Measurements from ENCODE around the gene FEM1C.

FEM1C gene

DNA sequence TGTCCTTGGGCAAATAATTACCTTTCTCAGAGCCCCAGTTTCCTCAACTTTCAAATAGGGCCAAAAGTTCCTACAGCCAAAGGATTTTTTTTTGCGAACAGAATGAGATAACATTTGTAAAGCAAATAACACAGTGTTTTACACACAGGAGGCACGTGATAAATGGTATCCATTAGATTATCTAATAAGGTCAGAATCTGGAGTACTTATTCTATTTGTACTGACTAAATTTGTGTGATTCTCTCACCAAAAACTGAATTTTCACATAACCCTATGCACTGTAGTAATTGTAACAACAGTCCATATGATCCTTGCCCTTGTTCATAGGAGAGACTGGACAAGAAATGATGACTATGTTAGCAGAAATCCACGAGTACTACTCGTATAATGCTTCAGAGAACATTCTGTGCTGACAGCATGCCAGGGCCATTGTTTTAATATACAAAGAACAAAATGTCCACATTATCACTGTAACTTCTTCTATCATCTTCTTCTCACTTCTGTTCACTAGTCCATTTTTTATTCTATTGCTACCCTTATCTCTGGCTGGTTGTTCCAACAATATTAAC is 13.9 kb upstream of the FEM1C start:
- DNase-seq (ENCODE audit: low read depth in 2 of 2) = no peak

DNA sequence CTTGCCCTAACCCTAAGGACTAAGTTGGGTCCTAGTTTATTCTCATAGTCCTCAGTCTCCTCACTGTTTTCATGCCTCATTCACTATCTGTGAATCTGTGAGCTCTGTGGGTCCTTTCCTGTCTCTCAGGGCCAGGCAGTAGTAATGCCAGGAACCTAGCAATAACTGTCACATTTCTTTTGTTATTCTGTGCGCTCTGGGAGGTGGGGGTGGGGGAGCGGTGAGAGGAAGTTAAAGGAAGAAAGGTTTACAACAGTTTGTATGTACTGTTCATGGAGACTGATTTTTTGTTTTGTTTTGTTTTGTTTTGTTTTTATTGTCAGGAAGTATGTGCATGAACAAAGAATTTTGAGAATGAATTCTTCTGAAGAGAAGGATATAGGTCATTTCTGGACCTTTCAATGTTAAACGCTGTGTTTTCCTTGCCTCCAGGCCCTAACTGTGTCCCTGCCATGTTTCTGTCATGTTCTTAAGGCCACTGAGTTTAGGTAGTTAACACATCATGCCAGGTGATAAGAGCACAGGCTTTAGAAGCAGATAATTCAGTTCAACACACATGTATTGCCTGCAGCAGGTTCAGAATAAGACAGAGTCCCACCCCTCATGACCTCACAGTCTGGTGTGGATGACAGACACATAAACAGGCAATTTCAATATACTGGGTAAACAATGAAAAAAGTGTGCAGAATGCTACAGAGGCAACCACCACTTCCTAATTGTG is 13.3 kb upstream of the FEM1C start:
- DNase-seq (ENCODE audit: low read depth in 2 of 2) = no peak

DNA sequence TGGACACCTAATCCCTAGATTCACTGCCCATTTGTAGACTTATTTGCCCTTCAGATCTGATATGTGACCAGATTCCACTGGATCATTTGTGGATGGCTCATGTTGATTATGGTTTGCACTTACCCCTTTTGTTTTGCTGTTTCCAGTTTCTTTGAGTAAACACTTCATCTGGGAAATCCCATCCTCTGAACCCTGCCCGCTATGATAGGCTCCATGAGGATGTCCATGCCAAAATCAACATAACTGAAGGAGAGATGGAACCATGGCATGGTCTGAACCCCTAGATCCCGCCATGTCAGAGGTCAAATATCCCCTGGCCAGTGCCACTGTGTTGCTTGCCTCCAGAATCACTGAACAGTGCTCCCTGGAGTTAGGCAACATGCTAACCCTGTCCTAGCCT is 11.7 kb upstream of the FEM1C start:
- no peak for DNase-seq (ENCODE audit: low read depth in 2 of 2)

DNA sequence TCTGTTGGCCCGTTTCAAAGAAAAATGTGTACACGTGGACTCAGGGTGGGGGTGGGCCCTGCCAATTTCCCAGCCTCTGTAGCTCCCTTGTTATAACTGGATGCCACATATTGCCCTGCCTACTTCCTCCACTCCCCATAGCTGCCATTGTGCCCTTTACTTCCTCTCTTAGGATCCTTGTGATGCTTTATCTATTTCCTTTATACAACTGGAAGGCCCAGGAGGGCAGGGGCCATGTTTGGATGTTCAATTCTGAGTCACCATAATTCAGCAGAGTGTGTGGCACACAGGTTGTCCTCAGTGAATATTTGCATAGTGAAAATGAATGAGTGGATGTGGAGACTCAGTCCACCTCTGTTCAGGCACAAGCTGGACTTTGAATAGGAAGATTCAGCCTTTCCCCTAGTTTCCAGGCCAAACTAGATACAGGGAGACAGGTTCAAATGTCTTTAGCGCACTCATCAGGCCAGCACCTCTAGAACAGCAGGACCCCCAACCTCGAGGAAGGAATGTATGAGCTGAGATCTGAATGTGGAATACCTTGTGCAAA is 10.6 kb upstream of the FEM1C start:
- DNase-seq (ENCODE audit: low read depth in 2 of 2) = no peak

DNA sequence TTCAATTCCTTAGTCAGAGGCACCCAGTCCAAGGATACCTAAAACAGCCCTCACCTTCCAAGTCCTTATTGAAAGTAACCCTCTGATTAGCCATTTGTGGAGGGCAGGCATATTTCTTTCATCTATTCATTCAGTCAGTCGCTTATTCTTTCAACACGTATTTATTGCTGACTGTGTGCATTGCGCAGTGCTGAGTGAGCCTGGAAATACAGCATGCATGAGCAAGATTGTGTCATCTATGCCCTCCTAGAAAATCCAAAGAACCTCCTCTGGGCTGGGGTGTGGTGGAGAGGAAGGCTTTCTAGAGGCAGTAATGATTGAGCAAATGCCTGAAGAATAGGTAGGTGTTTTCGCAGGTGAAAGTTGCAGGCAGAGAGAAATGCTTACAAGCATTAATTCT is 8.5 kb upstream of the FEM1C start:
- DNase-seq (ENCODE audit: low read depth in 2 of 2) = no peak

DNA sequence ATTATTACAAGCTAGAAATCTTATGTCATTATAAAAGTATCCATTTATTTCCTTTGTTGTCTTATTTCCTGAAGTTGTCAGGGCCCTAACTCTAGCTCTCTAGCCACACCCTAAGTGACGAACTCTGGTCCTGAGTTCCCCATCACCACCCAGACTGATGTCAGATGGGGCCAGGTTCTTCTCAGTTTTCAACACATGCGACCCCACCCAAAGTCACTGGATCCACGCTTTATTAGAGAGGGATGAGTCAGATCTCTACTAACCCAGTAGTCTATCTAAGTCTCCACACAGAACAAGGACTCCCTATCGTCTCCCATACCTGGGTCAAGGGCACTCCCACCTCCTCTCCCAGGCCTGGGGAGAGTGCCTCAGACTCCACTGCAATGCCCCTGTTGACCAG is 6.8 kb upstream of the FEM1C start:
- no peak for DNase-seq (ENCODE audit: low read depth in 2 of 2)

DNA sequence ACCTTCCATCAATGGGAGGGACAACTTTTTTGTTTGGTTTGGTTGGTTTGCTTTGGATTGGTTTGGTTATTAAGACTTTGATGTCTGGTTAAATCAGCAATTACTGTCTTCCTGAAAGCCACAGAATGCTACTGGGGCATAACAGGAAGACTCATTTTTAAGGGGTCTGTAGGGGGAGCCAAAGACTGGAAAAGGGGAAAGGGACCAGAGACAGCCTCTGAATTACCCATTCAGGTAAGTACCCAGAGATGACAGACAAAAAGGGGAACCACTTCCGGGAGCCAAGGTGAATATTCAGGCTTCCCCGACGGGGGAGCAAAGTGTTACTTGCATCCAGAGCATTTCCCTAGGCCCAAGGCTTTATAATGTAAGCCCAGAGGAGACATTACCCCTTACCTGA is 4.6 kb upstream of the FEM1C start:
- DNase-seq (ENCODE audit: low read depth in 2 of 2) = no peak

DNA sequence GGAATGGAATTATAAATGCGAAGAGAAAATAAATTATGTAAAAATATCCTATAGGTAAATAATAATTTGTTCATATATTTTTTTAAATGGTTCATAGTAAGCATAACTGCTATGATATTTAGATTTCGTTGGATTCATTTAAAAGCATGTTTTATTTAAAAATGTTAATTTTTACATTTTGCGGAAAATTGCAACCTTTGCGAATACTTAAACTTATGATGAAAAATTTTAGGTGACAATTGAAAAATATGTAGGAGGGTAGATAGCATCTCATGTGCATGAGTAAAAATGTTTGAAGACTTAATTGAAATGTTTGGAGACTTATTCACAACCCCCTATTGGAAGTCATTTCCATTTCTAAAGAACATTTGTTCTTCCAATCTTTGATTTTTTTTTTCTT is 4.1 kb upstream of the FEM1C start:
- no peak for DNase-seq (ENCODE audit: low read depth in 2 of 2)

DNA sequence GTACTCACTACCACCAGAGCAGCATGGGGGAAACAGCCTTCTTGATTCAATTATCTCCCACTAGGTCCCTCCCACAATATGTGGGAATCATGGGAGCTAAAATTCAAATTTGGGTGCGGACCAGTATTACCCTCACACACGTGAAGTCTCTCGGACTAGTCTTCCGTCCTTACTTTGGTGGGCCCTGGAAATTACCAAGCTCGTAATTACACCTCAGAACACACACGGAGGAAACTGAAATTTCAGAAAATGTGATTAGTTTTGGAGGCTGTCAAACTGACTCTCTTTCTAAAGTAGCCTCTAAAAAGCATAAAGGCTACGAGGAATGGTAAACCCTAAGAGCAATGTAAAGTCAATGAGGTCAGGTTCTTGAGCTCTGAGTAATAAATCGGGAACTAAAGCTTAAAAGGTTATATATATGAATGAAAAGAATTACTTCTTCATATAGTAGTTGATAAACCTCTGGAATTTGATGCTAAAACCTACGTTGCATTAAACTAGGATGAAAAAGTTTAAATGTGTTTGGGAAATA is 842 bp upstream of the FEM1C start:
- no peak for DNase-seq (ENCODE audit: low read depth in 2 of 2)

DNA sequence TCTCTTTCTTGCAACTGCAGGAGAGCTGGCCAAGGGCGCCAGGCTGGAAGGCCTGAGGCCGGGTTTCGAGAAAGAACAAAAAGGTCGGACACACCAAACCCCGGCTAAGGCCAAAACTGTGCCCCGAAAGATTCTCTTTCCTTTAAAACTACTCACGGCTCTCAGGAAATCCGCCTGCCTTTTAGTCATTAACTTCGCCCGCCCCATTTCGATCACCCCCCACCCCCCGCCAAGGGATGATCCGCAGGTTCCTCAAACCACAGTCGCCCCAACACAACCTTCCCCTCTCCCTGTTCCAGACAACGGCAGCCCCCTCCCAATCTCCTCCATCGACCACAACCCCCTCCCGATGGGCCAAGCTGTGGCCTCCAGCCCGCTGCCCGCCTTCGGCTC is 536 bp downstream of the FEM1C start:
- no peak for DNase-seq (ENCODE audit: low read depth in 2 of 2)

DNA sequence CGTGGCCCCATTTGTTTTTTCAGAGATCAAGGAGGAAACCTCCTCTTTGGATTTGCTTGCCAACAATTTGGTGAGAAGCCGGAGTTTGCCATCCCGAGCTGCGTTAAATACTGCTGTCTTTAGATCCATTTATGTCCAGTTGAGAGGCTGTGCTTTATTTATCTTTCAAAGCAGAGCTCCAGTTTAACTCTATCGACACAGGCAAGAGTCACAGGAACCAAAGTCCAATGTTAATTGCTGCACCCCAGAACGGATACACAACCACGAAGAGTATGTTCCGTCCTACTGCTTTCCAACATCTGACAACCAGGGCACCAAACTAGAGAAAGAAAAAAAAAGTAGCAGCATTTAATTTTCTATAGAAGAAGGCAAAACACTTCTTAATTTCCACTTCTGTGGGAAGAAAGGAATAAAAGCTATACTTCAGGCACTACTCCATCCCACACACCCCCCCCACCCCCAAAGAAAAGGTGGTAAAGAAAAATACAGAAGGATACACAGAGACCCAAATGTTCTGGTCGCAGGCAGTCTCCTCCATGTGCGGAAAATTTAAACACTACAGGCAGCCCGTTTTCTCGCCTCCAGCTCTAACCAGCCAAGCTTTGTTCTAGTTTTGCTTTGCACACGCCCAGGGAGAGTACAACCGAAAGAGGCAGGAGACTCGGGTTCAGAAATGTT is 1.1 kb downstream of the FEM1C start:
- no peak for DNase-seq (ENCODE audit: low read depth in 2 of 2)

DNA sequence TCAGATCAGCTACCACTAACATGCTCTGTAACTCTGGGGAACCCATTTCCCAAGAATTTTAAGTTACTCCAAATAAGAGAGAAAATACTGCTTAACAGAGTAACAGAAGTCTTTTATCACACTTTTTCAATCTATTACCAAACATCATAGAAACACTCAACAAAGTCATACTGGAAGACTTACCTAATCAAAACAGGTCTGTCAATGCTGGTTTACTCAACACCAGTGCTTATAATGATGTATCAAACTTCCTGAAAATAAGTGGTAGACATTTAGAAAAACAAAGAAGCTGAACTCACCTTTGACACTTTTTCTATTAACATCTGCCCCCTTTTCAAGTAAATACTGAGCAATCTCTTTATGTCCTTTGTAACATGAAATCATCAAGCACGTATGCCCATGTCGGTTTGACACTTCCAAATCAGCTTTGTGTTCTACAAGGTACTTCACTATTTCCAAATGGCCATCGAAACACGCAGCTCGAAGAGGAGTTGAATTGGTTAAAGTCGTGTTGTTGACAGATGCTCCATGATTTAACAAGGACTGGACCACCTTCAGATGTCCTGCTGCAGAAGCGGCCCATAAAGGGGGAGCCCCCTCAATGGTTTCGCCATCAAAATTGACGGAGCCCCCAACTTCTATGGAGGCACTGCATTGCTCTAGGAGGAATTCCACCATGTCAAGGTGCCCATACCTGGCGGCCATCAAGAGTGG is 1.8 kb downstream of the FEM1C start:
- DNase-seq (ENCODE audit: low read depth in 2 of 2) = no peak

DNA sequence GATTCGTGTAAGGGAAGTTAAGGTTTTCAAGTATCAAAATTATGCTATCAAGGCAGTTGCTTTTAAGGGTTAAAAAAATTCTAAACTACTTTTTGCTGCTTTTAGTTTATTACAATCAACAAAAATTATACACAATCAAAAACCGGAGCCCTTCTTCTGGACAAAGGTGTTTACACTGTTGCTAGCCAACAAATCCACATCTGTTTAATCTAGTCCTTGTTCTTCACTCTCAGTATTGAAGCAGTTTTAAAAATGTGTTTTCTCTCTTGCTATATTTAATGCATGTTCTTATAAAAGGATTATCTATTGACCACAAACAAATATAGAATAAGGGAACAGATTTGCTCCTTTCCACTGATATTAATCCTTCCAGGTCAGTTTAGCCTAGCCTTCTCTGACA is 2.5 kb downstream of the FEM1C start:
- DNase-seq (ENCODE audit: low read depth in 2 of 2) = no peak

DNA sequence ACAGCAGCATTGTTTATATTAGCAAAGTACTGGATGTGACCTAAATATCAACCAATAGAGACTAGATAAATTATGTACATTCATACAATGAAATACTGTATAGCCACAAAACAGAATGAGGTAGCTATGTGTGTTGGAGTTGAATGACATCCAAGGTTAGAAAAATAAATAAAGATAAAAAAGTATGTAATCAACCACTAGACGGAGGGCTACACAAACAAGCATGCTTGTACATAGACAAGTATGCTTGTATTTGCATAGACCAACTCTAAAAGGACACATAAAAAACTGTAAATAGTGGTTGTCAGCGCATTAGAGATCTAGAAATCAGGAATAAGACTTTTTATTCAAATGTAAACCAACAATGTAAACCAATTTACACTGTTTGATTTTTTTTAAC is 3.0 kb downstream of the FEM1C start:
- no peak for DNase-seq (ENCODE audit: low read depth in 2 of 2)

DNA sequence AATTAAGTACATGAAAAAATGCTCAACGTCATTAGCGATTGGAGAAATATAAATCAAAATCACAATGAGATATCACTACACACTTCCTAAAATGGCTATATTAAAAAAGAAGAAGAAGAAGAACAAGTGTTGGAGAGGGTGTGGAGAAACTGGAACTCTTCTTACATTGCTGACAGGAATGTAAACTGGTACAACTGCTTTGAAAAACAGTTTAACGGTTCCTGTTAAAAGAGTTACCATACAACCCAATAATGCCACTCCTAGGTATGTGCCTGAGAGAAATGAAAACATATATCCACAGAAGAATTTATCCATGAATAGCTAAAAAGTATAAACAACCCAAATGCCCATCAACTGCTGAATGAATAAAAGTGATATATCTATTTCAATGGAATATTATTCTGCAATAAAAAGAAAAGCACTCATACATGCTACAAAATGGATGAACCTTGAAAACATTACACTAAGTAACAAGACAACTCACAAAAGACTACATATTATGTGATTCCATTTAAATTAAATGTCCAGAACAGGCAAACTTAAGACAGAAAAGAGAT is 9.0 kb downstream of the FEM1C start:
- no peak for DNase-seq (ENCODE audit: low read depth in 2 of 2)

DNA sequence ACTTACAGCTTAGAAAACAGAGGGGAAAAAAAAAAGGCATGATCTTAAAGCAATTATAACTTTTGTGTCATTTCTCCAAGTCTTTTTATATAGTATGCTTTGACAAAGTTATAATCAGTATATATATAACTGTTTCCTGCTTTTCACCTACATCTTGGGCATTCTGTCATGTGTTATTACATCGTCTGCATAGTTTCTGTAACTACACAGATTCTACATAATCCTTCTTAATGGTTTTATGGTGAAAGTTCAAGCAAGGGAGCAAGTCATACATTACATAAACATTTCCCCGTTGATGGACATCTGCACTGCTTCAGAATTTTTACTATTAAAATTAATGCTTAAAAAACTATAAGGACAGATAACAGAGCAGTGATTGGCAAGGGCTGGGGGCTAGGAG is 12.1 kb downstream of the FEM1C start:
- DNase-seq (ENCODE audit: low read depth in 2 of 2) = no peak

DNA sequence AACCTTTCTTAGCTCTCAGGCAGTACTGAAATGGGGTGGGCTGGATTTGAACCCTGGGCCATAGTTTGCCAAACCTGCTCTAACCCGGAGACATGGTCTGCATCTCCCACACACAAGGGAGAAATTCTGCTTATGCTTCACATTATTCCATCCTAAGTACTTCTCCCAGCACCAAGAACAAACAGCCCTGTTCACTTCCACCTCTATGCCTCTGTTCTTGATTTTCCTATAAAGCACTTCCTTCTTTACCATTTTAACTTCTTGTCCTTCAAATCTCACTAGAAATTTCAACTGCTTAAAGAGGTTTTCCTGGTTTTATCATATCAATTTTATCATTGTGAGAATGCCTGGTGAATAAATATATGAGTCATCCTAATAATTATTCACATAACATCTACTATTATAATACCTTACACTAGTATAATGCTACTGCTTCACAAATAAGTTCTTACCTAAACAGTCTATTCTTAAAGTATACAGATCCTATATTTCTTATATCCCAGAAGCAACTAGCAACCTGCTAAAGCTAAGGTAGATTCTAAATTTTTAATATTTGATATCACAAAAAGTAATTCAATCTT is 12.7 kb downstream of the FEM1C start:
- no peak for DNase-seq (ENCODE audit: low read depth in 2 of 2)

DNA sequence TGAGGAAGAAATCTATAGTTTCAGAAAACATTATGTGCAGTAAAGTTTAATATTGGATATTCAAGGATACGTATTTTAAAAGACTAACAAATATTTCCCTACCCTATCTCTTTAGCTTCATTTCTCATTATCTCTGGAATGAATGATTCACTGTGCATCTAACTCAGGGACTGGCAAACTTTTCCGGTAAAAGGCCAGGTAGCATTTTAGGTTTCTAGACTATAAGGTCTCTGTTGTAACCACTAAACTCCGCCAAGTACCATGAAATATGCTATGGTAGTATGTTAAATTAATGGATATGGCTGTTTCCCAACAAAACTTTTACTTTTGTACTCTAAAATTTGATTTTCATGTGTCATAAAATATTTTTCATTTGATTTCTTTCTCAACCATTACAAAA is 13.2 kb downstream of the FEM1C start:
- no peak for DNase-seq (ENCODE audit: low read depth in 2 of 2)

DNA sequence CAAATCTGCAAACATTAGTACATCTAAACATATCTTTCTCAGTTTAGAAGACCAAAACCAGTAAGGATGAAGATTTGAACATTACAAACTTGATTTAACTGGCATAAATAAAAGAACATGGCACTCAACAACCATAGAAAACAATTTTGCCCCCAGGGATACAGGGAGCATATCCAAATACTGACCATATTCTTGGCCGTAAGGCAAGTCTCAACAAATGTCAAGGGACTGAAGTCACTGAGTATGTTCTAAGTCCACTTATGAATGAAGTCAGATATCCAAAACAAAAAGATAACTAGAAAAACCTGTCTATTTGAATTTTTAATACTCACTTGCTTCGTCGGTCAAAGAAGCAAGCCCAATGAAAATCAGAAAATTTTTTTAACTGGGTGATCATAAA is 14.1 kb downstream of the FEM1C start:
- no peak for DNase-seq (ENCODE audit: low read depth in 2 of 2)

DNA sequence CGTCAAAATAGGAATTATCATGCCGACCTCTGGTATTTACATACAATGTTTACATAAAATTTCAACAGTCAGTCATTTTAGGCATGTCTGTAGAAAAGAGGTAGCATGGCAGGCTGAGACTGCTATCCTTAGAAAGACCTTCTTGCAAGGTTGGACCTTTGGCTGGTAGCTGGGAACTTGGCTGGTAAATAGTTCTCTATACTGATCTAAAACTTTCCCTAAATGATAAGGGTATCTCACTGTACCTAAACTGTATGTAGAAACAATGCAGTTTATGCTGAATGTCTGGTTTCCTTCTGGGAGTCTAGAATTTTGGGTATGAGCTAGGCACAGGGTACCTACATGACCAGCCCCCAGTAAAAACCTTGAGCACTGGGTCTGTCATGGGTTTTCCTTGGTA is 18.0 kb downstream of the FEM1C start:
- no peak for DNase-seq (ENCODE audit: low read depth in 2 of 2)

DNA sequence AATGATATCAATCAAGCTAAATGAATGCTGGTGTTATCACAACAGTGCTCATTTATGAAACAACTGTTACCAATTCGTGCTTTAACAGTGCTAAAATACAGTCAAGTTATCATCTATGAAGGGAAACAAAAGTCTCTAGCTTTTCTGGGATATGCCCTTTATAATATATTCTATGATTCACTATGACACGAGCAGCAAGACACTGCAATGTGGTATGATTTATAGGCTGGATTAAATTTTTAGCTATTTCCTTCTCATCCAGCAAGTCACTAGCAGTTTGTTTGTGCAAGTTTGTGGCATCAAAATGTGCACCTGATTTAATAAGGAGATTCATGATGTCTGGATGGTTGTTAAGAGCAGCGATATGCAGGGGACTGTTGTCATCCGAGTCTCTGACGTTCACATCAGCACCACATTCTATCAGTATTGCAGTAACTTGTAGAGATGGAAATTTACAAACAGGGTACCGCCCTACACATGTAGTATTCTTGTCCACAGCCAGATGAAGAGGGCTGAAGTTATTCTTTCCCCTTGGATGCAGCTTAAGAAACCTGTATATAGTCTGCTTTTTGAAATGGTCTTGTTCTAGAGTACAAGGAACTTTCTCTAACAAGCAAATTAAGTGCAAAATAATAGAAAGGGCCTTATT is 20.3 kb downstream of the FEM1C start:
- DNase-seq (ENCODE audit: low read depth in 2 of 2) = no peak

Data from fibroblast of skin of left biceps (primary cell).